ENCODE results near the gene BPTF.
"Not testable (repeated sequence)": the region's sequence is repeated elsewhere in the genome, so short reads cannot be mapped to it uniquely, and the experiment has no call there.

Gene BPTF, protein sequence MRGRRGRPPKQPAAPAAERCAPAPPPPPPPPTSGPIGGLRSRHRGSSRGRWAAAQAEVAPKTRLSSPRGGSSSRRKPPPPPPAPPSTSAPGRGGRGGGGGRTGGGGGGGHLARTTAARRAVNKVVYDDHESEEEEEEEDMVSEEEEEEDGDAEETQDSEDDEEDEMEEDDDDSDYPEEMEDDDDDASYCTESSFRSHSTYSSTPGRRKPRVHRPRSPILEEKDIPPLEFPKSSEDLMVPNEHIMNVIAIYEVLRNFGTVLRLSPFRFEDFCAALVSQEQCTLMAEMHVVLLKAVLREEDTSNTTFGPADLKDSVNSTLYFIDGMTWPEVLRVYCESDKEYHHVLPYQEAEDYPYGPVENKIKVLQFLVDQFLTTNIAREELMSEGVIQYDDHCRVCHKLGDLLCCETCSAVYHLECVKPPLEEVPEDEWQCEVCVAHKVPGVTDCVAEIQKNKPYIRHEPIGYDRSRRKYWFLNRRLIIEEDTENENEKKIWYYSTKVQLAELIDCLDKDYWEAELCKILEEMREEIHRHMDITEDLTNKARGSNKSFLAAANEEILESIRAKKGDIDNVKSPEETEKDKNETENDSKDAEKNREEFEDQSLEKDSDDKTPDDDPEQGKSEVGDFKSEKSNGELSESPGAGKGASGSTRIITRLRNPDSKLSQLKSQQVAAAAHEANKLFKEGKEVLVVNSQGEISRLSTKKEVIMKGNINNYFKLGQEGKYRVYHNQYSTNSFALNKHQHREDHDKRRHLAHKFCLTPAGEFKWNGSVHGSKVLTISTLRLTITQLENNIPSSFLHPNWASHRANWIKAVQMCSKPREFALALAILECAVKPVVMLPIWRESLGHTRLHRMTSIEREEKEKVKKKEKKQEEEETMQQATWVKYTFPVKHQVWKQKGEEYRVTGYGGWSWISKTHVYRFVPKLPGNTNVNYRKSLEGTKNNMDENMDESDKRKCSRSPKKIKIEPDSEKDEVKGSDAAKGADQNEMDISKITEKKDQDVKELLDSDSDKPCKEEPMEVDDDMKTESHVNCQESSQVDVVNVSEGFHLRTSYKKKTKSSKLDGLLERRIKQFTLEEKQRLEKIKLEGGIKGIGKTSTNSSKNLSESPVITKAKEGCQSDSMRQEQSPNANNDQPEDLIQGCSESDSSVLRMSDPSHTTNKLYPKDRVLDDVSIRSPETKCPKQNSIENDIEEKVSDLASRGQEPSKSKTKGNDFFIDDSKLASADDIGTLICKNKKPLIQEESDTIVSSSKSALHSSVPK (N-terminal part only)

DNA sequence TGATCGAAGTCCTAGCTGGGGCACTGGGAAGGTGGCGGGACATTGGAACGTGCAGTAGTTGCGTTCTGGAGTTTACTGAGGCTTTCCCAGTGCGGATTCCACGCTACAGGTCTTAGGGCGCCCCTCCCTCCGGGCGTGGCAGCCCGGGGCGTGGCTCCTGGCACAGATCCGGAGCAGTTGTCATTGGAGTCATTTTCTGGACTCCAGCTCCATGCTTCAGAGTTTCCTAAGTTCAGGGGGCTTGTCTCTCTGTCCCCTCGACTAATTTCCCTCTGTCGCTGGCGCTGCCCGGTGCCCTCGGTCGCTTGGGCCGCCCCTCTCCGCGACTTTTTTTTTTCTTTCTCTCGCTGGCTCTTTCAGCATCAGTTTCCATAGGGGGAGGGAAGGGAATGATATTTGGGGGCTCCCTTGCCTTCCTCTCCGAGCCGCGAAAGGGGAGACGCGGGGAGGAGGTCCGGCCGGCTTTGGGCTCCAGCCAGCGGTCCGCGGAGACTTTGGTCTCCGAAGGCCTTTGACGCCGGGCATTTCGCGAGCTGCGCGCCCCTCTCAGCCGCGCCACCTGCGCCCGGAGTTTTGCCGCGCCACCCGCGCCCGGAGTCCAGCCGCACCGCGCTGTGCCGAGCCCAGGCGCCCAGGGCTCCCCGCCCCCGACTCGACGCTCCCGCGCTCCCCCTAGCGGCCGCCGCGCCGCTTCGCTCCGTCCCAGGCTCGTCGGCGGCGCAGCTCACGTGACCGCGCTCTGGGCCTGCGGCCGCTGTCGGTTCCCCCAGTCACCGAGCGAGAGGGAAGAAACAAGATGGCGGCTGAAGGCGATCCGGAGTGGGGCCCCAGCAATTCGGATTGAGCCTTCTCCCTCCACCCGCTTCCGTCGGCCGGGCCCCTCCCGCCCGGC, at the start of gene BPTF:
Gene BPTF (plus strand): TSS at position 769 of the 892 bp plus-strand sequence. CDS start 222 bp downstream, outside the sequence.
- peak; percentile 92 for DNase-seq (ENCODE audit: low spot score)

DNA sequence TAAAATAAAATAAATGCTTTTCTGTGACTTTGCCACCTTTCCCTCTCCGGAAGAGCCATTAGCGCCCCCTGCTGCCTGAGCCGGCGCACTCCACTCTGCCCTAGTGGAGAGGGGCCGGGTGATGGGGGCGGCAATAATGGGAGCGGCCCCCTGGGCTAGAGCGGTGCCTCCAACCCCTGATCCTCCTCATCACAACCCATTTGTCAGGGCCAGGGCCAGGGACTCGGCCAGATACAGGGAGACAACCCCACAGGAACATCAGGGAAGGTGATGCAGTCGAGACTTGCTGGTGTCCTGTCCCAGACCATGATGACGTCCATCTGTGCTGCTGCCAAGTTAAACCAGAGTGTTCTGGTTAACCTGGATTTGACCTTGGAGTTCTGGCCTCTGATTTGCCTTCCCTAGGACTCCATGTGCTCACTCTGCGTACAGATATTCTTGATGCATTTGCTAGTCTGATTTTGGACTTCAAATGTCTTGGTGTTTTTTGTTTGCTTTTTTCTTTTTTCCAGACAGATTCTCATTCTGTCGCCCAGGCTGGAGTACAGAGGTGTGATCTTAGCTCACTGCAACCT, 46.1 kb upstream of the BPTF start:
- DNase-seq (ENCODE audit: low spot score), result peak; percentile 26

DNA sequence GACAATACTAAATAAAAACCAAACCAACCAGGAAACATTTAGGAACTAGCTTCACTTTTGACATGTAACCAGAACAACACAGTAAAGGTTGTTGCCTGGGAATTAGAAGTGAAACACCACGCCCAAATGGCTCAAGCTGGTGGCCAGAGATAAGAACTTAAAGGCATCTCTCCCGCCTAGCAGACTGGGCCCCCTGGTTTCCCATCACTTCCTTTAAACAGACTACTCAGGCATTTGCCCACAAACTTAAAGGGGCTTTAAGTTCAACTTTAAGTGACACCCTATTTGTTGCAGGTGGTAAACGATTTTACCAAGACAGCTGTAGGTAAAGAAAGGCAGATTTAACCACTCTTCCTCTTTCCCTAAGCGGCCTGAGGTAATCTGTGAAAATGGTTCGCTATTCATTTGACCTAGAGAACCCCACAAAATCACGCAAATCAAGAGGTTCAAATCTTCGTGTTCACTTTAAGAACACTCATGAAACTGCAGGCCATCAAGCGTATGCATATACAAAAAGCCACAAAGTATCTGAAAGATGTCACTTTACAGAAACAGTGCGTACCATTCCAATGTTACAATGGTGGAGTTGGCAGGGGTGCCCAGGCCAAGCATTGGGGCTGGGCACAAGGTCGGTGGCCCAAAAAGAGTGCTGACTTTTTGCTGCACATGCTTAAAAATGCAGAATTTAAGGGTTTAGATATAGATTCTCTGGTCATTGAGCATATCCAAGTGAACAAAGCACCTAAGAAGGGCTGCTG, 40.8 kb upstream of the BPTF start:
- DNase-seq (ENCODE audit: low spot score), result no peak

DNA sequence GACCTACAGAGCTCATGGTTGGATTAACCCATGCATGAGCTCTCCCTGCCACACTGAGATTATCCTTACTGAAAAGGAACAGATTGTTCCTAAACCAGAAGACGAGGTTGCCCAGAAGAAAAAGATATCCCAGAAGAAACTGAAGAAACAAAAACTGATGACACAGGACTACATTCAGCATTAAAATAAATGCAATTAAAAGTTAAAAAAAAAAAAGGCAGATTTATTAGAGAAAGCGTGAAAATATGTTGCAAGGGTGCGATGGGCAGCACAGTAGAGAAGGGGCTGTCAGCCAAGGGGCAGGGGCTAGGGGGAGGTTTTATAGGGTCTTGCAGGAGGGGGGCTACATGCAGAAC, 40.2 kb upstream of the BPTF start:
- no peak for DNase-seq (ENCODE audit: low spot score)

DNA sequence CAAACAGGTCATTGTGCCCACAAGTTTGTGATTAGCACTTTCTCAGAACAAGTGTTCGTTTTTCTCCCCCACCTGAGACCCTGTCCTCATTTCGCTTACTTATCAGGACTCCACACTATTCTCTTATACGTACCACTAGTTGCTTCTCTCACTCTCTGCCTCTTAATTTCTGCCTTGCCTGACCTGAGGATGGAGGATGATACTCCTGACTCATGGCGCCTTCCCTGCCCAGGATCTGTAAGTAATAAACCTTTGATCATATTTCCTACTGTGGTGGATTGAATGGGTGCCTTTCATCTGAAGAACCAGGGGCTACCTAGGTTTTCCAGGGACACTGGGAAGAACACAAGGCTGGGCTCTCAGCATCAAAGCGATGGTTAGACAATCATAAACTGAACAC, 39.8 kb upstream of the BPTF start:
- DNase-seq (ENCODE audit: low spot score), result no peak

DNA sequence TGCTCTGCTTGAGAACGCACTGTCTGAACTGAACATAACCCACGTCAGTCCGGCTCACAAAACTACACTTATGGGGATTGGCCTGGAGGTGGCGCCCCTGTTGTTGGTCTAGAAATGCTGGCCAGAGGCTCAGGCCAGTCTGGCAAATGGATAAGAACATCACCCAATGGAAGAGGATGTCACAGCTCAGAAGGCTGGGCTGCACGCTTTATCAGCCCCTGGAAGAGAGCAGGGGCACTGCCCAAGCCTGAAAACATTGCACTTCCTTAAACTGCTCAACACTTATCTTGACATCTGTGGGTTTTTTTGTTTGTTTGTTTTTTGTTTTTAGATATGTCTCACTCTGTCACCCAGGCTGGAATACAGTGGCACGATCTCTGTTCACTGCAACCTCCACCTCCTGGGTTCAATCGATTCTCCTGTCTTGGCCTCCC, 24.8 kb upstream of the BPTF start:
- peak; percentile 81 for DNase-seq (ENCODE audit: low spot score)

DNA sequence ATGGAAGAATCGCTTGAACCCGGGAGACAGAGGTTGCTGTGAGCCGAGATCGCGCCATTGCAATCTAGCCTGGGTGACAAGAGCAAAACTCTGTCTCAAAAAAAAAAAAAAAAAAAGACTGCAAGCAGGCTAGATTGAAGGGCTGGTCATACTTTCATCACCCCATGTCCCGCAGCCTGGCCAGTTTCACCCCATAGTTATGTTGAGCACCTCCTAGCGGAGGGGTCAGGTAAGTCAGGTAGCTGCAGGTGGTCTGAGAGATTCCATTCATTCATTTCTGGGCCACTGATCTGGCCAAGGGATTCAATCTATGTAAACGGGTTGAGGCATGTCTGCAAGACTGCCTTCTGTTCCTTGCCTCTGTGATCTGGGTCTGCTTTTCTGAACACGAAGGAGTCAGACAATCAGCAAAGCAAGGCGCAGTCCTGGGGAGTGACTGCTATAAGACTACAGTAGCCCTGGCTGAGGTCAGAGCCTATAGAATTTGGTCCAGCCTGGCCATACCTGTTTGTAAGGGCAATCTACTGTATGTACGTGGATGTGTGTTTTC, 23.6 kb upstream of the BPTF start:
- no peak for DNase-seq (ENCODE audit: low spot score)

DNA sequence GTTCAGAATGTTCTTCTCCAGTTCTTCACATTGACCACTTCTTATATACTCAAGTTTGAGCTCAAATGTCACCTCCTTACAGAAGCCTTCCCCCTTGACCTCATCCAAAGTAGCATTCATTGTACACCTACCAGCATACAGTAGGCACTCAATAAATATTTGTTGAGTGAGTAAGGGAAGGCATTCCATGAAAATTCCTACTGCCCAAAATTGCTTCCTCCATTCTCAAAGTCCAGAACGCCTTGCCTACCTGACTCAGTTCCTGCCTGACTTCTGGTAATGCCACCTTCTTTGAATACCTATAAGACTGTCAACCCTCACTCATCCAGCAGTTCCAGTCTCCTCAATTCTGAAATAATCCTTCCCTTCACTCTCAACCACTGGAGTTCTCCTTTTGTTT, 14.8 kb upstream of the BPTF start:
- no peak for DNase-seq (ENCODE audit: low spot score)

DNA sequence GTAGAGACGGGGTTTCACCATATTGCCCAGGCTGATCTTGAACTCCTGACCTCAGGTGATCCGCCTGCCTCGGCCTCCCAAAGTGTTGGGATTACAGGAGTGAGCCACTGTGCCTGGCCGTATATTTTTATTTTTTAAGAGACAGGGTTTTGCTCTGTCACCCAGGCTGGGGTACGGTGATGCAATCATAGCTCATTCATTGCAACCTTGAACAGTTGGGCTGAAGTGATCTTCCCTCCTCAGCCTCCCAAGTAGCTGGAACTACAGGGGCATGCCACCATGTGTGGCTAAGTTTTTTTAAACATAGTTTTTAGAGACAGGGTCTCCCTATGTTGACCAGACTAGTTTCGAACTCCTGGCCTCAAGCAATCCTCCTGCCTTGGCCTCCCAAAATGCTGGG, 12.9 kb upstream of the BPTF start:
- not testable (repeated sequence) for DNase-seq (ENCODE audit: low spot score)

DNA sequence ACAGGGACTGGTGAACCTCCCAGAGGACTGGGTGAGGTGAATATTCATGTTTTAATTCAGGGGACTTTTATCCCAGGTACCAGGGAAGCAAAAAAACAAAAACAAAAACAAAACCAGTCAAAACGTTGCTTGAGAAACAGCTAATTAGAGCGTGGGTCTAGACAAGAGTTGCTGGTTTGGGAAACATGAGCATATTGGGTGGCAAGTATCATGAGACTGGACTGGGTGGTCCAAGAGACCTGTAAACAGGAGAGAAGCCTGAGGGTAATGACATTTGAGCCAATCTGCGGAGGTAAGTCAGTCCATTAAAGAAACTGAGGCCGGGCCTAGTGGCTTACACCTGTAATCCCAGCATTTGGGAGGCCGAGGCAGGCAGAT, 11.5 kb upstream of the BPTF start:
- DNase-seq (ENCODE audit: low spot score), result no peak

DNA sequence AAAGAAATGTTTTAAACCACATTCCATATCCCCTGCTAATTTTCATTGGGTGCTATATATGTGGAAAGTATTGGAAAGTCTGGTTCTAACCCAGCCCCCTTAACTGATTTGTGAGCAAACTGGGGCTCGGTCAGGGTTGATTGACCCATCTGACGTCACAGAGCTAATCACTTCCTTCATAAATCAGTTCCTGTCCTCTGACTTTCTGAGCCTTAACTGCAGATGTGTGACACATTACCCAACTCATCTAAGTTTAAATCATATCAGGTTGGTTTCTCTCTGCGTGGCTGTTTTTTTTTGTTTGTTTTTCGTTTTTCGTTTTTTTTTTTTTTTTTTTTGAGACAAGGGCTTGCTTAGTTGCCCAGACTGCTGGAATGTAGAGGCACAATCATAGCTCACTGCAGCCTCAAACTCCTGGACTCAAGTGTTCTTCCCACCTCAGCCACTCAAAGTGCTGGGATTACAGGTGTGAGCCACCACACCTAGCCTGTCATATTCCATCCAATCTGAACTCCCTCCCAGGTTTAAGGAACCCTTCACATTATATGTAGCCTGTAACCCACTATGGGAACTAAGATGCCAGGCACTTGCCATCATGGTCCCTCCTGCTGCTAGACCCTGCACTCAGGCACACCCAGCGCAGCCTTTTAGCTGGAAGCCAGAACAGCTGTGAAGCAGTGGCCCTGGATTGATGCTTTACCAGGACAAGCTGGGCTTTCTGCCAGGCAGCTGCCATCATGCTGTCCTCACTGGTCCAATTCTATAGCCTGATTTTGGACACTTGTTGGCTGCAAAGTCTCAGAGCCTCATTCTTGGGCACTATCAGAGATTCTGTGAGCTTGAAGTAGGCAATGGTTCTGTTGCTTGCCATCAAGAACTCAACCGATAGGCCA, 6.9 kb upstream of the BPTF start:
- DNase-seq (ENCODE audit: low spot score), result no peak

DNA sequence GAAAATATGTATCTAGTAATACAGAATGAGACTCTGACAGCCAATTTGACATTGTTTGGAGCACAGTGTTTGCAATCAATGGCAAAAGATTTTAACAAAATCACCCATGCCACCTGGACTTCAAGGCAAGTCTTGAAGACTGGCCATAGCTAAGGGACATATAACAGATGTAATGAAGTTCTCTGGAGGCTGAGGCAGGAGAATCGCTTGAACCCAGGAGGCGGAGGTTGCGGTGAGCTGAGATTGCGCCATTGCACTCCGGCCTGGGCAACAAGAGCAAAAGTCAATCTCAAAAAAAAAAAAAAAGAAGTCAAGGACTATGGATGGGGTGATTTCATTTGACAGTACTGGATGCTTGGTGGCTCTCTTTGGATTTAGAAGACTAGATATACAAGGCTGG, 5.6 kb upstream of the BPTF start:
- DNase-seq (ENCODE audit: low spot score), result no peak

DNA sequence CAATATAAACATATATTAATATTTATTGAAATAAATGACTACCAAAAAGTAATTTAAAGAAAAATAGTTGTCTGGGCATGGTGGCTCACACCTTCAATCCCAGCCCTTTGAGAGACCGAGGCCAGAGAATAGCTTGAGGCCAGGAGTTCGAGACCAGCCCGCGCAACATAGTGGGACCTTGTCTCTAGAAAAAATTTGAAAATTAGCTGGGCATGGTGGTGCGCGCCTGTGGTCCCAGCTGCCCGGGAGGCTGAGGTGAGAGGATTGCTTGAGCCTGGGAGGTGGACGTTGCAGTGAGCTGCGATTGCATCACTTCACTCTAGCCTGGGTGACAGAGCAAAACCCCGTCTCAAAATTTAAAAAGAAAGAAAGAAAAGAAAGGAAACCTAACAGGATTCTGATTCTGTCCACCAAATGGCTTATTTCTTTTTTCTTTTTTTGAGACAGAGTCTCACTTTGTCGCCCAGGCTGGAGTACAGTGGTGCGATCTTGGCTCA, 3.4 kb upstream of the BPTF start:
- DNase-seq (ENCODE audit: low spot score), result no peak

DNA sequence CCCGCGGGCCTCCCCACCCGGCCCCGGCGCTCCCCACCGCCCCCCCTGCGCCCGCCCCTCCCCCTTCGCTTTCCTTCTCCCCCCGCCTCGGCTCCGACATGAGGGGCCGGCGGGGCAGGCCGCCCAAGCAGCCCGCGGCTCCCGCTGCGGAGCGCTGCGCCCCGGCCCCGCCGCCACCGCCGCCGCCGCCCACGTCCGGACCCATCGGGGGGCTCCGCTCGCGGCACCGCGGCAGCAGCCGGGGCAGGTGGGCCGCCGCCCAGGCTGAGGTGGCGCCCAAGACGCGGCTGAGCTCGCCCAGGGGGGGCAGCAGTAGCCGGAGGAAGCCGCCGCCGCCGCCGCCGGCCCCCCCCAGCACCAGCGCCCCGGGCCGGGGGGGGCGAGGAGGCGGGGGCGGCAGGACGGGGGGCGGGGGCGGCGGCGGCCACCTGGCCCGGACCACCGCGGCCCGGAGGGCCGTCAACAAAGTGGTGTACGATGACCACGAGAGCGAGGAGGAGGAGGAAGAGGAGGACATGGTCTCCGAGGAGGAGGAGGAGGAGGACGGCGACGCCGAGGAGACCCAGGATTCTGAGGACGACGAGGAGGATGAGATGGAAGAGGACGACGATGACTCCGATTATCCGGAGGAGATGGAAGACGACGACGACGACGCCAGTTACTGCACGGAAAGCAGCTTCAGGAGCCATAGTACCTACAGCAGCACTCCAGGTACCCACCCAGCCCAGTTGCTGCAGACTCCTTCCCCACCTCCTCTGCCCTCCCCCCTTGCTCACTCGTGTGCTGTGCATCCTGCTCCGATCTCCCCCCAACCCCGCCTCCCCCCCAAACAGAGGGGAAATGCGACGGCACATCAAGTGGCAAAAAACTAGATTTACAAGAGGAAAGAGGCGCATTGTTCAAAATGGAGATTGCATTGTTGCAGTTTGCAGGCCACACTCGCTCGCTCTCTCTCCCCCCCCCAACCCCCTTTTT, 611 bp downstream of the BPTF start:
- DNase-seq (ENCODE audit: low spot score), result peak; percentile 24

DNA sequence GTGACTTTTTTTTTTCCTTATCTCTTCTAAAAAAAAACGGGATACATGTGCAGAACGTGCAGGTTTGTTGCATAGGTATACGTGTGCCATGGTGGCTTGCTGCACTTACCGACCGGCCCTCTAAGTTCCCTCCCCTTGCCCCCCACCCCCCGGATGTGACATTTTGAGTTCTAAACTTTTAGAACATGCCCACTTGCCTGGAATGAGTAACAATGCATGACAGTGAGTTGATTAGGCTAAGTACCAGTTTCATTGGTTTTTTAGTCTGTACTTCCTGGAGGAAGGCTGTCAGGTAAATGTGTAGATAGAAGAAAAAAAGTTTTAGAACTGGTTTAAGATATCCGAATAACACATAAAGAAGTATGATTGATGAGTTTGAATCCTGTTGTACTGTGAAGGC, 4.0 kb downstream of the BPTF start:
- DNase-seq (ENCODE audit: low spot score), result no peak

DNA sequence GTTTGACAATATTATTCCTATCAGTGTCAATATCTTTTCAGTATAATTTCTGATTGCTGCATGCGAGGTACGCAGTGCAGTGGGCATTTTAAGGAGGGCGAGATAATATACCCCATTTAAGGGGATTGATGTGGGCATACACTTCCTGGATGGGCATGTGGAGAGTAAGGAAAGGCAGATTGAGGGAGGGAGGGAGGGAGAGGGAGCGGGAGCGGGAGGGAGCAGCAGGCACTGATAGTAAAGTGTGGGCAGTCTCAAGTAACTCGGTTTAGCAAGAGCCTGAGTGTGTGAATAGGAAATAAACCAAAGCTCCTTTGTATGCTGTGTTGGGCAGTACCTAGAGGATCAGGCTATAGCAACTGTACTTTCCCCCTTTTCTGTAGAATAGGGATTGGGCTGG, 5.1 kb downstream of the BPTF start:
- DNase-seq (ENCODE audit: low spot score), result no peak

DNA sequence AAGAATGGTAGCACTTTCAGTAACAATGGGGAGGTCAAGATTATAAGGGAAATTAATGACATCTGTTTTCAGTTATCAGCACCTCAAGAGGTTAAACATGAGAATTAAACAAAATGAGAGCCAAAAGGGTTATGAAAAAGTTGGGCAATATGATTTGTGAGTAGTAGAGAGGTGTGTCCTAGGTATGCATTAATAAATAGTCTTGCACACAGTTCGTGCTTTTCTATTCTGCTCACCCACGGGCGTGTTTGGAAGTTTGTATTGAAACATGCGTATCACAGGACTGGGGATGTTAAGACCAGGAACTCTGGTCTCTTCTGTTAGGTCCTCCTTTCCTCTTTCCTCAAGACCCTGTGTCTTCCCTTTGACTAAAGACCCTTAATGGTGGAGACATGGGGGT, 6.0 kb downstream of the BPTF start:
- no peak for DNase-seq (ENCODE audit: low spot score)

DNA sequence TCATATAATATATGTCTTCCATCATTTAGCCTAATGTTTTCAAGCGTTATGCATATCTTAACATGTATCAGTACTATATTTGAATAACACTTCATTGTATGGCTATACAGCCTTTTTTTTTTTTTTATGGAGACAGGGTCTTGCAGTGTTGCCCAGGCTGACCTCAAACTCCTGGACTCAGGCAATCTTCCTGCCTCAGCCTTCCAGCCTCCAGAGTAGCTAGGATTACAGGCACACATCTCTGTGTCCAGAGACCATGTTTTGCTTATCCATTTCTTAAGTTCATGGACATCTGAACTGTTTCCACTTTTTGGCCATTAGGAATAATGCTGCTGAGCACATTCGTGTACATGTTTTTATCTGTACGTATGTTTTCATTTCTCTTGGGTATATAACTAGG, 7.8 kb downstream of the BPTF start:
- no peak for DNase-seq (ENCODE audit: low spot score)

Data from AG08395 (cell line).